Stimulated activated naive CD8-positive, alpha-beta T cell treated with anti-CD3 and anti-CD28 coated beads, Interleukin-15, amount 100 ng/mL, for 72 hours (primary cell): Measurements from ENCODE around the gene RBM17.
"Not testable (repeated sequence)": the region's sequence is repeated elsewhere in the genome, so short reads cannot be mapped to it uniquely, and the experiment has no call there.

Experiments
- ATAC-seq: fragments of 150-1000 bp; cut with Tn5 transposase; 2 replicates; pipeline ENCODE4 v1.10.0; 2021; ENCODE audit warnings: mild to moderate bottlenecking, moderate library complexity
- DNase-seq, 2 donors: peaks; one replicate each; pipeline ENCODE4 v3.0.0; 2021 to 2022
- H3K27ac Mint-ChIP-seq, 2 donors: one replicate each; pipeline ENCODE4 v1.8.0; 2022; ENCODE audit warnings: mild to moderate bottlenecking in 2 of 2, mixed read lengths in 2 of 2, moderate library complexity in 2 of 2
- H3K27me3 Mint-ChIP-seq: one replicate; pipeline ENCODE4 v1.8.0; 2022; ENCODE audit warnings: mixed read lengths
- H3K4me1 Mint-ChIP-seq: one replicate; pipeline ENCODE4 v1.8.0; 2022; ENCODE audit warnings: mild to moderate bottlenecking, mixed read lengths
- H3K4me3 Mint-ChIP-seq, 2 donors: one replicate each; pipeline ENCODE4 v1.8.0; 2022; ENCODE audit warnings: mild to moderate bottlenecking in 2 of 2, mixed read lengths in 2 of 2, moderate library complexity in 1 of 2
- H3K9me3 Mint-ChIP-seq, 2 donors: one replicate each; pipeline ENCODE4 v1.8.0; 2022; ENCODE audit warnings: mixed read lengths in 2 of 2

Gene RBM17

GRCh38 chr10:6140965-6141295, 52.1 kb downstream of the RBM17 start:
- peaks cover 19% of the 10 kb centered on the region for H3K27me3 Mint-ChIP-seq
- ATAC-seq, result no peak
- H3K27ac Mint-ChIP-seq, result peak overlapping the region; percentile 93 to 94
- H3K9me3 Mint-ChIP-seq, result no peaks in the 10 kb centered on the region
- DNase-seq, result peak in 1 of 2 donors; percentile 24
- peak overlapping the region; percentile 69 to 81 for H3K4me3 Mint-ChIP-seq
- peaks cover 91% of the 10 kb centered on the region for H3K4me1 Mint-ChIP-seq

- ATAC-seq, result peak; percentile 54
- DNase-seq, result peak; percentile 34 to 49
These were observed 52.7 kb downstream of the RBM17 start for GRCh38 chr10:6141296-6142151.

GRCh38 chr10:6142186-6142585, 53.4 kb downstream of the RBM17 start:
- Mint-ChIP-seq H3K27ac (peak overlapping the region in 1 of 2 donors; percentile 63), H3K27me3 (peaks cover 19% of the 10 kb centered on the region), H3K4me3 (peak overlapping the region; percentile 50 to 81), H3K4me1 (peaks cover 91% of the 10 kb centered on the region)
- not testable (repeated sequence) for DNase-seq, H3K9me3 Mint-ChIP-seq, ATAC-seq

More at GRCh38 chr10:6141296-6142151, 52.7 kb downstream of the RBM17 start:
- Mint-ChIP-seq H3K4me1 (peaks cover 91% of the 10 kb centered on the region), H3K27ac (peak overlapping the region; percentile 93 to 94), H3K4me3 (peak overlapping the region; percentile 69 to 81), H3K9me3 (no peaks in the 10 kb centered on the region), H3K27me3 (peaks cover 19% of the 10 kb centered on the region)

GRCh38 chr10:6142644-6143043, 53.8 kb downstream of the RBM17 start:
- H3K4me3 Mint-ChIP-seq, result peak overlapping the region; percentile 50 to 81
- H3K27me3 Mint-ChIP-seq, result peaks cover 19% of the 10 kb centered on the region
- H3K9me3 Mint-ChIP-seq, result no peaks in the 10 kb centered on the region
- peak overlapping the region in 1 of 2 donors; percentile 63 for H3K27ac Mint-ChIP-seq
- H3K4me1 Mint-ChIP-seq, result peaks cover 91% of the 10 kb centered on the region
- DNase-seq (no peak), ATAC-seq (no peak)

GRCh38 chr10:6143181-6143580, 54.3 kb downstream of the RBM17 start:
- H3K27me3 Mint-ChIP-seq, result peaks cover 18% of the 10 kb centered on the region
- no peaks in the 10 kb centered on the region for H3K9me3 Mint-ChIP-seq
- no peak for DNase-seq
- no peak for ATAC-seq
- peak overlapping the region in 1 of 2 donors; percentile 31 for H3K4me3 Mint-ChIP-seq
- peaks cover 91% of the 10 kb centered on the region for H3K4me1 Mint-ChIP-seq
- no peak overlapping the region for H3K27ac Mint-ChIP-seq

GRCh38 chr10:6144406-6145165, 55.8 kb downstream of the RBM17 start:
- ATAC-seq (peak; percentile 86), DNase-seq (peak; percentile 86 to 88)
- Mint-ChIP-seq H3K27ac (peak overlapping the region; percentile 82 to 88), H3K27me3 (peaks cover 4% of the 10 kb centered on the region), H3K9me3 (no peaks in the 10 kb centered on the region), H3K4me1 (peaks cover 91% of the 10 kb centered on the region), H3K4me3 (peak overlapping the region; percentile 93 to 97)

- peaks cover 91% of the 10 kb centered on the region for H3K4me1 Mint-ChIP-seq
- H3K27ac Mint-ChIP-seq, result peak overlapping the region; percentile 82 to 93
- ATAC-seq, result no peak
- no peak for DNase-seq
- no peaks in the 10 kb centered on the region for H3K9me3 Mint-ChIP-seq
- H3K4me3 Mint-ChIP-seq, result peak overlapping the region; percentile 93 to 97
- H3K27me3 Mint-ChIP-seq, result no peaks in the 10 kb centered on the region
These were observed 56.5 kb downstream of the RBM17 start for GRCh38 chr10:6145166-6145987.

GRCh38 chr10:6146013-6146785, 57.4 kb downstream of the RBM17 start:
- Mint-ChIP-seq H3K4me3 (peak overlapping the region; percentile 93 to 97), H3K4me1 (peaks cover 91% of the 10 kb centered on the region), H3K27me3 (no peaks in the 10 kb centered on the region), H3K9me3 (no peaks in the 10 kb centered on the region), H3K27ac (peak overlapping the region; percentile 53 to 93)
- DNase-seq, result no peak
- ATAC-seq, result no peak

- Mint-ChIP-seq H3K4me3 (peak overlapping the region; percentile 7 to 42), H3K9me3 (no peaks in the 10 kb centered on the region), H3K27me3 (no peaks in the 10 kb centered on the region), H3K4me1 (peaks cover 89% of the 10 kb centered on the region), H3K27ac (no peak overlapping the region)
- ATAC-seq, result no peak
- no peak for DNase-seq
These were observed 58.1 kb downstream of the RBM17 start for GRCh38 chr10:6146921-6147320.

GRCh38 chr10:6148251-6148701, 59.4 kb downstream of the RBM17 start:
- peaks cover 82% of the 10 kb centered on the region for H3K4me1 Mint-ChIP-seq
- H3K27ac Mint-ChIP-seq, result peak overlapping the region; percentile 4 to 69
- no peaks in the 10 kb centered on the region for H3K27me3 Mint-ChIP-seq
- H3K4me3 Mint-ChIP-seq, result peak overlapping the region; percentile 58 to 68
- DNase-seq (no peak), ATAC-seq (peak; percentile 11)
- H3K9me3 Mint-ChIP-seq, result no peaks in the 10 kb centered on the region

- H3K27ac Mint-ChIP-seq, result peak overlapping the region in 1 of 2 donors; percentile 69
- no peaks in the 10 kb centered on the region for H3K9me3 Mint-ChIP-seq
- H3K4me3 Mint-ChIP-seq, result peak overlapping the region; percentile 58 to 68
- no peaks in the 10 kb centered on the region for H3K27me3 Mint-ChIP-seq
- DNase-seq, result peak in 1 of 2 donors; percentile 27
- no peak for ATAC-seq
- H3K4me1 Mint-ChIP-seq, result peaks cover 79% of the 10 kb centered on the region
These were observed 60.1 kb downstream of the RBM17 start for GRCh38 chr10:6148908-6149307.

GRCh38 chr10:6151087-6151977, 62.5 kb downstream of the RBM17 start:
- Mint-ChIP-seq H3K27ac (peak overlapping the region in 1 of 2 donors; percentile 79), H3K9me3 (no peaks in the 10 kb centered on the region), H3K27me3 (no peaks in the 10 kb centered on the region), H3K4me1 (peaks cover 72% of the 10 kb centered on the region), H3K4me3 (peak overlapping the region; percentile 20 to 50)
- DNase-seq (peak; percentile 60 to 66), ATAC-seq (peak; percentile 82)

GRCh38 chr10:6153845-6154244, 65.0 kb downstream of the RBM17 start:
- H3K27me3 Mint-ChIP-seq, result no peaks in the 10 kb centered on the region
- H3K4me1 Mint-ChIP-seq, result peaks cover 54% of the 10 kb centered on the region
- ATAC-seq, result no peak

GRCh38 chr10:6154566-6154965, 65.7 kb downstream of the RBM17 start:
- H3K27ac Mint-ChIP-seq, result no peak overlapping the region

More at GRCh38 chr10:6153845-6154244, 65.0 kb downstream of the RBM17 start:
- DNase-seq, result no peak
- Mint-ChIP-seq H3K27ac (no peak overlapping the region), H3K9me3 (no peaks in the 10 kb centered on the region), H3K4me3 (no peak overlapping the region)

More at GRCh38 chr10:6154566-6154965, 65.7 kb downstream of the RBM17 start:
- ATAC-seq, result no peak
- peaks cover 47% of the 10 kb centered on the region for H3K4me1 Mint-ChIP-seq
- no peak for DNase-seq
- H3K4me3 Mint-ChIP-seq, result no peak overlapping the region
- no peaks in the 10 kb centered on the region for H3K27me3 Mint-ChIP-seq
- no peaks in the 10 kb centered on the region for H3K9me3 Mint-ChIP-seq
